ENCODE measurements around the gene PGBD1.
"Not testable (repeated sequence)": the region's sequence is repeated elsewhere in the genome, so short reads cannot be mapped to it uniquely, and the experiment has no call there.

GRCh38 chr6:28306363-28306762, 25.0 kb downstream of the PGBD1 start:
- TF ChIP-seq, protein P1, sequence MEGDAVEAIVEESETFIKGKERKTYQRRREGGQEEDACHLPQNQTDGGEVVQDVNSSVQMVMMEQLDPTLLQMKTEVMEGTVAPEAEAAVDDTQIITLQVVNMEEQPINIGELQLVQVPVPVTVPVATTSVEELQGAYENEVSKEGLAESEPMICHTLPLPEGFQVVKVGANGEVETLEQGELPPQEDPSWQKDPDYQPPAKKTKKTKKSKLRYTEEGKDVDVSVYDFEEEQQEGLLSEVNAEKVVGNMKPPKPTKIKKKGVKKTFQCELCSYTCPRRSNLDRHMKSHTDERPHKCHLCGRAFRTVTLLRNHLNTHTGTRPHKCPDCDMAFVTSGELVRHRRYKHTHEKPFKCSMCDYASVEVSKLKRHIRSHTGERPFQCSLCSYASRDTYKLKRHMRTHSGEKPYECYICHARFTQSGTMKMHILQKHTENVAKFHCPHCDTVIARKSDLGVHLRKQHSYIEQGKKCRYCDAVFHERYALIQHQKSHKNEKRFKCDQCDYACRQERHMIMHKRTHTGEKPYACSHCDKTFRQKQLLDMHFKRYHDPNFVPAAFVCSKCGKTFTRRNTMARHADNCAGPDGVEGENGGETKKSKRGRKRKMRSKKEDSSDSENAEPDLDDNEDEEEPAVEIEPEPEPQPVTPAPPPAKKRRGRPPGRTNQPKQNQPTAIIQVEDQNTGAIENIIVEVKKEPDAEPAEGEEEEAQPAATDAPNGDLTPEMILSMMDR (IDR thresholded peaks at IDR 0.05; ENCODE audit: insufficient read depth, low read length, poor library complexity, severe bottlenecking) = not testable (repeated sequence)
- TF ChIP-seq EZH2phosphoT487 (conservative IDR thresholded peaks at IDR 0.05; ENCODE audit: low read length) = not testable (repeated sequence)

Measured in SU-DHL-6 (cell line).